ENCODE results near the gene COL7A1. TPM values are rescaled to one million over a fixed set of nuclear protein-coding genes. Genes with fewer than 3 reads are reported as not detected.
A peak's percentile ranks its signal among the peaks of the same experiment; 100 is the strongest.

The COL7A1 gene
- total RNA-seq, 2 donors from 2014 or later: 15.7 to 16.6 TPM

DNA sequence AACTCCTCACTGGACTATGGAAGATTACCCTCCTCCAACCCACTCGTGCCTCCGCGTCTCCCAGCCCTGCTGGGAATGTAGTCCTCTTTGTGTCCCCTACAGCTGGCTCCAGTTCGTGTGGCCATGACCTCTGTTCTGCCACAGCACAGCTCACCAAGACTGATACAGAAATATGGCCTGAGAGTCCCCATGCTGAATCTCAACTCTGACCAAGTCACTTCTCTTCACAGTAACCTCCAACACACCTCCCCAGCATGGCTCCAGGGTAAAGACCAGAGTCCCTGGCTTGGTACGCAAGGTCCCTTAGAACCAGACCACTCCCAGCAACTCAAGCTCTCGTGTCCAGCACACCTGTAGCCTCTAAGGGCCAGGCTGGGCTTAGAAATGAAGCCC, 2.3 kb upstream of the COL7A1 start:
- peaks cover 13% of the 10 kb centered on the region for H3K4me1 Mint-ChIP-seq

DNA sequence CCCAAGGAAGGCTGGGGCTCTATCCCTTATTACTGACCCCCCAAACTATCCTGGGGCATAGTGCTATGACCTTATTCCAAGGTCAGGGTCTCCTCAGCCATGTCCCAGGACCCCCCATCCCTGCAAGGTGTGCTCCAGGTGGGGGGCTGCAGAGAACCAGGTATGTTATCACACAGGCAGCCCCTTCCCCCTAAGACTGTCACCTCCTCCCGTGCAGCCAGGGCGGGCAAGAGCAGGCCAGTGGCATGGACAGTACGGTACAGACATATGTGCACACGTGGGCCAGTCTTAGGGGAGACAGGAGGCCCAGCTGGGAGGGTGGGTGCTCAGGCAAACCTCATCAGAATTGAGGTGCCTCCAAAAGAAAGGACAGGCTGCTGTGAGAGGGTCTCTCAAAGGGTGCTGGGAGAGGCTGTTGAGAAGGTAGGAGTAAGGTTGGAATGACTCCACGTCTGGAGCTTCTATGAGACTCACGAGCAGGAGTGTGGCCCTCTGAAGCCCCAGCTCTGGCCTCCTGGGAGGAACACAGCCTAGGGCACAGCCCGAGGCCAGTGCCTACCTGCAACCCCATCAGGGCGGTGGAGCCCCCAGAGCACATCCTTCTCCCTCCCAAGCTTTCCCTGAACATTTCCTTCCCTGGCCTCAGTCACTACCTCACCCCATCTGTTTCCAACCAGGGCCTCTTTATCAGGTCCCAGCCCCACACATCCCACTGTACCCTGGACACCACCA, 1.7 kb upstream of the COL7A1 start:
- H3K9me3 ChIP-seq (ENCODE audit: control insufficient read depth, low read length): no peaks in the 10 kb centered on the region
- WGBS, 2 experiments (ENCODE audit: insufficient coverage in 1 of 2, insufficient read length in 1 of 2): 89 to 91% methylated on average over 6 to 8 of the region's 8 CpGs
- peaks cover 32% of the 10 kb centered on the region for H3K36me3 ChIP-seq (ENCODE audit: control insufficient read depth, insufficient read depth, low read length)
- no peaks in the 10 kb centered on the region for H3K4me1 ChIP-seq (ENCODE audit: control insufficient read depth, insufficient read depth, low read length)
- TF ChIP-seq, protein P1, sequence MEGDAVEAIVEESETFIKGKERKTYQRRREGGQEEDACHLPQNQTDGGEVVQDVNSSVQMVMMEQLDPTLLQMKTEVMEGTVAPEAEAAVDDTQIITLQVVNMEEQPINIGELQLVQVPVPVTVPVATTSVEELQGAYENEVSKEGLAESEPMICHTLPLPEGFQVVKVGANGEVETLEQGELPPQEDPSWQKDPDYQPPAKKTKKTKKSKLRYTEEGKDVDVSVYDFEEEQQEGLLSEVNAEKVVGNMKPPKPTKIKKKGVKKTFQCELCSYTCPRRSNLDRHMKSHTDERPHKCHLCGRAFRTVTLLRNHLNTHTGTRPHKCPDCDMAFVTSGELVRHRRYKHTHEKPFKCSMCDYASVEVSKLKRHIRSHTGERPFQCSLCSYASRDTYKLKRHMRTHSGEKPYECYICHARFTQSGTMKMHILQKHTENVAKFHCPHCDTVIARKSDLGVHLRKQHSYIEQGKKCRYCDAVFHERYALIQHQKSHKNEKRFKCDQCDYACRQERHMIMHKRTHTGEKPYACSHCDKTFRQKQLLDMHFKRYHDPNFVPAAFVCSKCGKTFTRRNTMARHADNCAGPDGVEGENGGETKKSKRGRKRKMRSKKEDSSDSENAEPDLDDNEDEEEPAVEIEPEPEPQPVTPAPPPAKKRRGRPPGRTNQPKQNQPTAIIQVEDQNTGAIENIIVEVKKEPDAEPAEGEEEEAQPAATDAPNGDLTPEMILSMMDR (conservative IDR thresholded peaks at IDR 0.05): no peak
- Mint-ChIP-seq H3K4me3 (no peak overlapping the region), H3K36me3 (ENCODE audit: low read depth) (peaks cover 38% of the 10 kb centered on the region), H3K27me3 (ENCODE audit: insufficient read depth) (peaks cover 9% of the 10 kb centered on the region), H3K27ac (peak overlapping the region; percentile 53), H3K9me3 (no peaks in the 10 kb centered on the region), H3K4me1 (peaks cover 13% of the 10 kb centered on the region)
- DNase-seq: no peak
- peaks cover 17% of the 10 kb centered on the region for H3K27me3 ChIP-seq (ENCODE audit: control insufficient read depth, insufficient read depth, low read length, poor library complexity, severe bottlenecking)
- H3K27ac ChIP-seq (ENCODE audit: low read depth, low read length): no peak overlapping the region
- H3K9ac ChIP-seq (ENCODE audit: extremely low read depth, low read length, poor library complexity, severe bottlenecking): no peak overlapping the region
- no peak overlapping the region for H3K4me3 ChIP-seq (ENCODE audit: low read length)

More for the DNA sequence above, 2.3 kb upstream of the COL7A1 start:
- H3K36me3 ChIP-seq (ENCODE audit: control insufficient read depth, insufficient read depth, low read length): peaks cover 34% of the 10 kb centered on the region
- H3K4me3 ChIP-seq (ENCODE audit: low read length): no peak overlapping the region
- H3K27ac ChIP-seq (ENCODE audit: low read depth, low read length): no peak overlapping the region
- no peaks in the 10 kb centered on the region for H3K9me3 Mint-ChIP-seq
- no peak overlapping the region for H3K9ac ChIP-seq (ENCODE audit: extremely low read depth, low read length, poor library complexity, severe bottlenecking)
- no peak for DNase-seq
- H3K4me1 ChIP-seq (ENCODE audit: control insufficient read depth, insufficient read depth, low read length): no peaks in the 10 kb centered on the region
- peaks cover 17% of the 10 kb centered on the region for H3K27me3 ChIP-seq (ENCODE audit: control insufficient read depth, insufficient read depth, low read length, poor library complexity, severe bottlenecking)
- WGBS, 2 experiments (ENCODE audit: insufficient coverage in 1 of 2, insufficient read length in 1 of 2): 94% methylated on average over 6 of the region's 6 CpGs
- no peaks in the 10 kb centered on the region for H3K9me3 ChIP-seq (ENCODE audit: control insufficient read depth, low read length)
- TF ChIP-seq, protein P1 (conservative IDR thresholded peaks at IDR 0.05): no peak
- no peak overlapping the region for H3K4me3 Mint-ChIP-seq
- H3K27me3 Mint-ChIP-seq (ENCODE audit: insufficient read depth): peaks cover 9% of the 10 kb centered on the region
- peaks cover 42% of the 10 kb centered on the region for H3K36me3 Mint-ChIP-seq (ENCODE audit: low read depth)
- peak overlapping the region; percentile 53 for H3K27ac Mint-ChIP-seq

DNA sequence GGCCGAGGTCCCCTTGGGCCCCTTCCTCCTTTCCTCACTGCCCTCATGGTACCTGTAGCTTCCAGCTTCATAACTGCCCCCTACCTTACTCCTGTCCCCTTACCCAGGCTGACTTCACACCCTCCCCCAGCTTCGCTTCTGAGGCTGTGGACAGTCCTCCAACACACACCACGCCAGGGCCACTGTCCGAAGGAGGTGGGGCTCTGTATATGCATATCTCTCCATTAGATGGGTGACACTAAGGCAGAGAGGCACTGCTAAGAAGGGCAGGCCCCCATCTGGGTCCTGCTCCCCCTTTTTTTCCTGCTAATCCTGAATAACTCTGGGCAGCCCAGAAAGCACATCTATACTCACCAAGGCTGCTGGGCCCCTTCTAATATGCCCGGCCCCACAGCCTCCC, 1.0 kb upstream of the COL7A1 start:
- Histone ChIP-seq H3K4me1 (ENCODE audit: control insufficient read depth, insufficient read depth, low read length) (no peaks in the 10 kb centered on the region), H3K36me3 (ENCODE audit: control insufficient read depth, insufficient read depth, low read length) (peaks cover 26% of the 10 kb centered on the region), H3K9ac (ENCODE audit: extremely low read depth, low read length, poor library complexity, severe bottlenecking) (no peak overlapping the region), H3K4me3 (ENCODE audit: low read length) (no peak overlapping the region), H3K27me3 (ENCODE audit: control insufficient read depth, insufficient read depth, low read length, poor library complexity, severe bottlenecking) (peaks cover 17% of the 10 kb centered on the region), H3K27ac (ENCODE audit: low read depth, low read length) (no peak overlapping the region), H3K9me3 (ENCODE audit: control insufficient read depth, low read length) (no peaks in the 10 kb centered on the region)
- peak; percentile 58 for DNase-seq
- Mint-ChIP-seq H3K36me3 (ENCODE audit: low read depth) (peaks cover 33% of the 10 kb centered on the region), H3K4me3 (no peak overlapping the region), H3K4me1 (peaks cover 13% of the 10 kb centered on the region), H3K9me3 (no peaks in the 10 kb centered on the region), H3K27ac (no peak overlapping the region), H3K27me3 (ENCODE audit: insufficient read depth) (peaks cover 9% of the 10 kb centered on the region)
- TF ChIP-seq, protein P1 (conservative IDR thresholded peaks at IDR 0.05): no peak
- WGBS, 2 experiments (ENCODE audit: insufficient coverage in 1 of 2, insufficient read length in 1 of 2): 79 to 87% methylated on average over 3 to 5 of the region's 5 CpGs
